HG03039 (cell line): ENCODE results near the gene MED23.

Source experiments
- ATAC-seq: cut with Tn5 transposase; IDR thresholded peaks from one replicate; pipeline ENCODE4 v1.9.1; 2021; ENCODE audit warnings: mild to moderate bottlenecking, moderate library complexity; ENCODE audit not compliant: unreplicated experiment

MED23 gene

GRCh38 chr6:131627724-131628682 is at the start of gene MED23:
Gene MED23 (minus strand): TSS chr6:131628242. CDS start chr6:131628049, 193 bp downstream.
- ATAC-seq, result peak; percentile 95

GRCh38 chr6:131673184-131673583 is 45.1 kb upstream of the MED23 start:
- no peak for ATAC-seq

- no peak for ATAC-seq
These were observed 41.8 kb upstream of the MED23 start for GRCh38 chr6:131669891-131670290.

DNA sequence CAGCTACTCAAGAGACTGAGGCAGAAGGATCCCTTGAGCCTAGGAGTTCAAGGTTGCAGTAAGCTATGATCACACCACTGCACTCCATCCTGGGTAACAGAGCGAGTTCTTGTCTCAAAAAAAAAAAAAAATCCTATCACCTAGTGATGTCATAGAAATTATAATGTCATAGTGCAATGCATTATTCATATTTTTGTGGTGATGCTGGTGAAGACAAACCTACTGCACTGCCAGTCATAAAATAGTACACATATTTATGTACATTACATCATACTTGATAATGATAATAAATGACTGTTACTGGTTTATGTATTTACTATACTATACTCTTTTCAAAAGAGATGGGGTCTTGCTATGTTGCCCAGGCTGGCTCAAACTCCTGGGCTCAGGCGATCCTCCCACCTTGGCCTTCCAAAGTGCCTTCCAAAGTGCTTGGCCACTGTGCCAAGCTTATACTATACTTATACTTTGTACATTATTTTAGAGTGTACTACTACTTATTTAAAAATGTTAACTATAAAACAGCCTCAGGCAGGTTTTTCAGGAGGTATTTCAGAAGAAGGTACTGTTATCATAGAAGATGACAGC is 35.6 kb upstream of the MED23 start:
- no peak for ATAC-seq

GRCh38 chr6:131660195-131660594 is 32.2 kb upstream of the MED23 start:
- ATAC-seq, result no peak

- ATAC-seq, result no peak
These were observed 30.2 kb upstream of the MED23 start for GRCh38 chr6:131658287-131658686.

DNA sequence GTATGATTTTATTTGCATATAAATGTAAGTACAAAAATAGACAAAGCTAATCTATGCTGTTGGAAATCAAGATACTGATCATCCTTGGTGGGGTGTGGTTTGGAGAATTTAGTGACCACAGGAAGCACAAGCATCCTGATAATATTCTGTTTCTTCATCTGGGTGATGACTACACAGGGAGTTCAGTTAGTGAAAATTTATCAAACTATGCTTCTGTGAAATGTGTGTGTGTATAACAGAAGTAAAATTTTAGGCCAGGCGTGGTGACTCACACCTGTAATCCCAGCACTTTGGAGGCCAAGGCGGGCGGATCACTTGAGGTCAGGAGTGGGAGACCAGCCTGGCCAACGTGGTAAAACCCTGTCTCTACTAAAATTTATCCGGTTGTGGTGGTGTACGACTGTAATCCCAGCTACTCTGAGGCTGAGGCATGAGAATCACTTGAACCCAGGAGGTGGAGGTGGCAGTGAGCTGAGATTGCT is 29.6 kb upstream of the MED23 start:
- no peak for ATAC-seq

- no peak for ATAC-seq
These were observed 29.2 kb upstream of the MED23 start for GRCh38 chr6:131657222-131657621.

GRCh38 chr6:131656667-131657066 is 28.6 kb upstream of the MED23 start:
- ATAC-seq, result no peak

DNA sequence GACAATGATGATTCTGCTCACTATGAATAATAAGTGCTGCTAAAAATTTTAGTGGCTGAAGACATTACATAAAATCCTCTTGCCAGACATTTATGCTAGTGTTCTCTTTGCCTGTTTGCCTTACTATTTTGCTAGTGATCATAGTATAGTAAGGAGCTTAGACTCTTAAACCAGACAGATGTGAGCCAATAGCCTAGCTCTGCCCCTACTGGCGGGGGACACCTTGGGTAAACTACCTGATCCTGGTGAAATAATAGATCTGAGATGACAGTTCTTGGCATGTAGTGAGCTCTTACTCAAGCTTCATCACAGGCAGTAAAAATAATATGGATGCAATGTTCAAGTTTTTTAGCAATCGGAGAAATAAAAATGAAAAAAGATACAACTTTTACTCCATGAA is 27.9 kb upstream of the MED23 start:
- ATAC-seq, result no peak

GRCh38 chr6:131655387-131655786 is 27.3 kb upstream of the MED23 start:
- ATAC-seq, result no peak

GRCh38 chr6:131654326-131654725 is 26.3 kb upstream of the MED23 start:
- no peak for ATAC-seq

DNA sequence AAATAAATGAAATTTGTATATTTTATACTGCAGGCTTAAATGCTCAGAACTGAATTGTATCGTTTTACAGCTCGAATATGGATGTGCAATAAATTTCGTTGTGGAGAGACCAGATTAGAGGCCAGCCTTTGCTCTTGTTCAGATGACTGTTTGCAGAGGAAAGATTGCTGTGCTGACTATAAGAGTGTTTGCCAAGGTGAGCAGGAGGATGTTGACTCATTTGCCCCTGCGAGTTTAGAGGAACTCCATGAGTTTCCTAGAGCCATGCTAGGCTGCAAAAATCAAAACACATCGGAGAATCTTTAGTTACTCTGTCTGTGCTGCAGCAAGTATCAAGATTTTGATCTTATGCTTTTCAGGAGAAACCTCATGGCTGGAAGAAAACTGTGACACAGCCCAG is 24.4 kb upstream of the MED23 start:
- ATAC-seq, result no peak

- ATAC-seq, result no peak
These were observed 23.7 kb upstream of the MED23 start for GRCh38 chr6:131651782-131652181.

DNA sequence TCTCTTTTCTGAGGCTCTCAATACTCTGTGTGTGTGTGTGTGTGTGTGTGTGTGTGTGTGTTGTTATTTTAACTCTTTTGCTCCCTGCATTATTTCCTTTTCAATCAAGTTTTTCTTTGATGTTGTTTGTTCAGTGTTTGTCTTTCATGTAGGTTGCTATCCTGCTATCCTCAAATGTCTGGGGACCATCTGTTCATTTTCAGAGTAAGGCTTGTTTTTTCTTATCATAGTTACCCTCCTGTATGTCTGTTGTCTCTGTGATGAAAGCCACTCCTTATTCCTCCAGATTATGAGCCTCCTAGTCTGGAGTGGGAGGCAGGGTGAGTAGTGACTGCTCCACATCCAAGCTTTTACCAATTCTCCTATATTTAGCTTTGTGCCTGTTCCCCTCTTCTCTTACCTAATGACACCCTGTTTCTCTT is 18.2 kb upstream of the MED23 start:
- ATAC-seq, result no peak

GRCh38 chr6:131645846-131646245 is 17.8 kb upstream of the MED23 start:
- no peak for ATAC-seq

- no peak for ATAC-seq
These were observed 16.9 kb upstream of the MED23 start for GRCh38 chr6:131644921-131645320.

GRCh38 chr6:131643855-131644460 is 15.9 kb upstream of the MED23 start:
- no peak for ATAC-seq

GRCh38 chr6:131642987-131643611 is 15.1 kb upstream of the MED23 start:
- no peak for ATAC-seq

DNA sequence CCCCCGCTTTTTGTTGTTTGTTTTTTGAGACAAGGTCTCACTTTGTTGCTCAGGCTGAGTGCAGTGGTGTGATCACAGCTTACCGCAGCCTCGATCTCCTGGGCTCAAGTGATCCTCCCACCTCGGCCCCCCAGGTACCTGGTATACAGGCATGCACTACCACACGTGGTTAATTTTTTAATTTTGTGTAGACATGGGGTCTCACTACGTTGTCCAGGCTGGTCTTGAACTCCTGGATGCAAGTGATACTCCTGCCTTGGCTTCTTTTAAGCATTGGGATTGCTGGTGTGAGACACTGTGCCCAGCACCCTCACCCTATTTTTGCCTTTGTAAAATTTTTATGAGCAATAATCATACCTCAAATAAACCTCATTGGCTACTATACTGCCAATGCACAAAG is 14.5 kb upstream of the MED23 start:
- ATAC-seq, result no peak

DNA sequence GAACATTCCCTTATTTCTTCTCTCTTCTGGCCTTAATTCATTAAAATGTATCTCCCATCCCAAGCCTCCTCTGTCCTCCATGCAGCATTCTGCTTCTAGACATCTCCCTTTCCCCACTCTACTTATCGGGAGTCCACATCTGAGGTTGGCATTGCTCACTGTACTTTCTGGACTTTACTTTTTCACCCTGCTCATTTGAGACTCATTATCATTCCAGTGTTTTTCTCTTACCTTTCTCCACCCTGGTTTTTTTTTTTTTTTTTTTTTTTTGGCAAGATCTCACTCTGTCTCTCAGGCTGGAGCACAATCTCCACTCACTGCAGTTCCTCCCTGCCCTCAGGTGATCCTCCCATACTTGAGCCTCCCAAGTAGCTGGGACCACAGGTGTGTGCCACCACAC is 13.5 kb upstream of the MED23 start:
- ATAC-seq, result no peak
